Prostate gland (tissue), 2 donors: ENCODE data around the gene PDE4D.

Experiments
- POLR2A ChIP-seq: fragments of 450-650 bp; IDR thresholded peaks from one replicate; pipeline ENCODE4 v1.6.1; 2016; ENCODE audit warnings: antibody characterized with exemption, mild to moderate bottlenecking
- POLR2AphosphoS5 ChIP-seq: sonication (generic); formaldehyde crosslinking; IDR thresholded peaks from one replicate; pipeline ENCODE4 v1.6.1; 2017; ENCODE audit warnings: antibody characterized with exemption
- TF ChIP-seq, protein P1 (sequence below), 4 experiments: fragments of 200-600 bp in 2 of 4; fragments of 450-650 bp in 2 of 4; sonication (generic) in 2 of 4; IDR thresholded peaks; 1 replicate in 3 of 4; 2 replicates in 1 of 4; pipeline ENCODE4 v1.5.1; 2016 to 2019; ENCODE audit warnings: antibody characterized with exemption in 4 of 4, mild to moderate bottlenecking in 2 of 4, moderate library complexity in 2 of 4

DNA sequence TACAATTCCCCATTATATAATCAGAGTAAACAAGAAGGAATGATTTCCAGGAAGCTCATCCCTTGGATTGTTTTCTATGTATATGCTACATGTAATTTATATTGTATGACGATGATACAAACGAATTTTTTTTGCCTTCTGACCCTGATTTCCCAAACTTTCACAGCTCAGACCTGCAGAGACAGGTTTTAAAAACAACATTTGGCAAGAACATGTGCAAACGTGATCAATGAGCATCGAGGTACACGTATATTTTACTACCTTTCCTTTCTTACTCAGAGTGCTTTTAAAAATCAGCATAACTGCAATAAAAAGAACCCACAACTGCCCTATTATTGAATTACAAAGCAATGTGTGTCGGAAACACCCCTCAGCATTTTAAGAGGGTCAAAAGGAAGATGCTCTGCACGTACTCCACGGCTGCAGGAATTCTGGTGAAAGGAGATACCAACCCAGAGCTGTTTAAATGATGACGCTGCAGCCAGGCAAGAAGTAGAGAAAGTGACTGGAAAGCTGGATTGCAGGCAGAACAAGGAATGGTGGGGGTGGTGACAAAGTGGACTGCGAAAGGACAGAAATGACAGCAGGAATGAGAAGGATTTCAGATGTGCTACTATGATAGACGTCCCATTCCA, 777.2 kb downstream of the PDE4D start:
- TF ChIP-seq, protein P1, sequence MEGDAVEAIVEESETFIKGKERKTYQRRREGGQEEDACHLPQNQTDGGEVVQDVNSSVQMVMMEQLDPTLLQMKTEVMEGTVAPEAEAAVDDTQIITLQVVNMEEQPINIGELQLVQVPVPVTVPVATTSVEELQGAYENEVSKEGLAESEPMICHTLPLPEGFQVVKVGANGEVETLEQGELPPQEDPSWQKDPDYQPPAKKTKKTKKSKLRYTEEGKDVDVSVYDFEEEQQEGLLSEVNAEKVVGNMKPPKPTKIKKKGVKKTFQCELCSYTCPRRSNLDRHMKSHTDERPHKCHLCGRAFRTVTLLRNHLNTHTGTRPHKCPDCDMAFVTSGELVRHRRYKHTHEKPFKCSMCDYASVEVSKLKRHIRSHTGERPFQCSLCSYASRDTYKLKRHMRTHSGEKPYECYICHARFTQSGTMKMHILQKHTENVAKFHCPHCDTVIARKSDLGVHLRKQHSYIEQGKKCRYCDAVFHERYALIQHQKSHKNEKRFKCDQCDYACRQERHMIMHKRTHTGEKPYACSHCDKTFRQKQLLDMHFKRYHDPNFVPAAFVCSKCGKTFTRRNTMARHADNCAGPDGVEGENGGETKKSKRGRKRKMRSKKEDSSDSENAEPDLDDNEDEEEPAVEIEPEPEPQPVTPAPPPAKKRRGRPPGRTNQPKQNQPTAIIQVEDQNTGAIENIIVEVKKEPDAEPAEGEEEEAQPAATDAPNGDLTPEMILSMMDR (IDR thresholded peaks at IDR 0.05), result no peak
- TF ChIP-seq POLR2AphosphoS5 (peak; percentile 17), POLR2A (no peak)
